ENCODE measurements around the gene AQP1. TPM values are rescaled to one million over a fixed set of nuclear protein-coding genes. Genes with fewer than 3 reads are reported as not detected.

The AQP1 gene
- total RNA-seq, 1 experiment from 2014 or later: 0.15 TPM

DNA sequence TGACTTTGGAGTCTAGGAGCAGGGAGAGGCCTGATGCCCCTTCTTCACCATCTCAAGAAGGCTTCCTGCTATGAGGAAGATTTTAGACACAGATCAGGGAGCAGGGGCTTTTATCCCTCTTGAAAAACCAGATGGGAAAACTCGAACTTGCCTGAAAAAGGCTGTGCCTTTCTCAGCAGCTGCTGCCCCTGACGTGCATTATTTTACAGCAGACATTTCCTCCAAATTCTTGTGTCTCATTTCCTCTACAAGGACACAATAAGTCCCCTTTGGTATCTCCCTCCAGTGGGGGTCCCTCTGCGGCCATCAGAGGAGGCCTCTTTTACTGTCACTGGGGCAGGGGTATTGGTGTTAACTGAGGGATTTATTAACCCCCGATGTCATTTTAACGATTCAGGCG is 38.0 kb upstream of the AQP1 start:
- Histone ChIP-seq H3K79me1 (ENCODE audit: insufficient read depth, low read depth, low read length, poor library complexity, severe bottlenecking) (no peaks in the 10 kb centered on the region), H3K4ac (ENCODE audit: low read depth, low read length) (no peak overlapping the region), H3K9ac (ENCODE audit: extremely low read depth, insufficient read length, low read length) (no peak overlapping the region), H3K9me3 (ENCODE audit: control insufficient read depth, low read depth, low read length) (no peaks in the 10 kb centered on the region), H4K8ac (replicated peaks; ENCODE audit: insufficient read length, low read depth, low read length) (no peak overlapping the region), H4K91ac (ENCODE audit: insufficient read length, low read depth, low read length) (no peak overlapping the region), H3K56ac (ENCODE audit: insufficient read length, low read depth, low read length) (no peak overlapping the region), H3K23me2 (ENCODE audit: insufficient read length, low read depth, low read length, poor library complexity, severe bottlenecking) (no peaks in the 10 kb centered on the region), H2BK120ac (ENCODE audit: low read depth, low read length, poor library complexity, severe bottlenecking) (no peak overlapping the region), H2BK12ac (ENCODE audit: insufficient read length, low read depth, low read length) (no peak overlapping the region), H4K20me1 (ENCODE audit: control insufficient read depth, insufficient read depth, insufficient read length) (no peaks in the 10 kb centered on the region), H3K14ac (ENCODE audit: insufficient read depth, low read length) (no peak overlapping the region; the same call in 1 of the 2 replicates), H2BK20ac (ENCODE audit: low read depth, low read length, poor library complexity, severe bottlenecking) (no peak overlapping the region), H3K27ac (ENCODE audit: insufficient read length, low read depth, low read length) (no peak overlapping the region), H2BK5ac (ENCODE audit: insufficient read length, low read length) (no peak overlapping the region), H2AK5ac (ENCODE audit: insufficient read length, low read length) (no peak overlapping the region), H4K5ac (ENCODE audit: insufficient read length, low read depth, low read length) (no peak overlapping the region), H3K18ac (ENCODE audit: insufficient read length, low read depth, low read length) (no peak overlapping the region), H3T11ph (ENCODE audit: low read length) (no peak overlapping the region), H3K4me1 (ENCODE audit: insufficient read depth, low read length) (no peaks in the 10 kb centered on the region; the same call in 1 of the 2 replicates), H3K27me3 (ENCODE audit: insufficient read depth, low read length) (no peaks in the 10 kb centered on the region), H2BK15ac (ENCODE audit: low read depth, low read length) (no peak overlapping the region), H3K4me2 (ENCODE audit: insufficient read depth, insufficient read length, low read length) (no peak overlapping the region), H3K23ac (ENCODE audit: insufficient read length, low read depth, low read length) (no peak overlapping the region), H3K79me2 (ENCODE audit: insufficient read depth, low read length) (no peaks in the 10 kb centered on the region), H2AFZ (ENCODE audit: low read length) (no peak overlapping the region)
- Mint-ChIP-seq H3K27ac (no peak overlapping the region), H3K27me3 (ENCODE audit: low read depth) (peaks cover 11% of the 10 kb centered on the region), H3K4me1 (peaks cover 12 to 21% of the 10 kb centered on the region in 2 experiments), H3K36me3 (ENCODE audit: insufficient read depth in 1 of 3, low read depth in 3 of 3) (peaks cover 0 to 11% (median 0%) of the 10 kb centered on the region in 3 experiments; a peak in 2 of 7 replicates), H3K9me3 (peaks cover 0 to 3% of the 10 kb centered on the region in 2 experiments; a peak in 1 of 5 replicates), H3K4me3 (no peak overlapping the region)
- no peak for DNase-seq
- TF ChIP-seq, protein P1, sequence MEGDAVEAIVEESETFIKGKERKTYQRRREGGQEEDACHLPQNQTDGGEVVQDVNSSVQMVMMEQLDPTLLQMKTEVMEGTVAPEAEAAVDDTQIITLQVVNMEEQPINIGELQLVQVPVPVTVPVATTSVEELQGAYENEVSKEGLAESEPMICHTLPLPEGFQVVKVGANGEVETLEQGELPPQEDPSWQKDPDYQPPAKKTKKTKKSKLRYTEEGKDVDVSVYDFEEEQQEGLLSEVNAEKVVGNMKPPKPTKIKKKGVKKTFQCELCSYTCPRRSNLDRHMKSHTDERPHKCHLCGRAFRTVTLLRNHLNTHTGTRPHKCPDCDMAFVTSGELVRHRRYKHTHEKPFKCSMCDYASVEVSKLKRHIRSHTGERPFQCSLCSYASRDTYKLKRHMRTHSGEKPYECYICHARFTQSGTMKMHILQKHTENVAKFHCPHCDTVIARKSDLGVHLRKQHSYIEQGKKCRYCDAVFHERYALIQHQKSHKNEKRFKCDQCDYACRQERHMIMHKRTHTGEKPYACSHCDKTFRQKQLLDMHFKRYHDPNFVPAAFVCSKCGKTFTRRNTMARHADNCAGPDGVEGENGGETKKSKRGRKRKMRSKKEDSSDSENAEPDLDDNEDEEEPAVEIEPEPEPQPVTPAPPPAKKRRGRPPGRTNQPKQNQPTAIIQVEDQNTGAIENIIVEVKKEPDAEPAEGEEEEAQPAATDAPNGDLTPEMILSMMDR (conservative IDR thresholded peaks at IDR 0.05): no peak
- no CpG with 5 or more reads among the region's 6 CpGs for WGBS (ENCODE audit: extremely low coverage, insufficient read length, low lambda C conversion rate)

All from H9 (cell line).